Neuron (in vitro differentiated cells): ENCODE results near the gene COG2.
"Not testable (repeated sequence)": the region's sequence is repeated elsewhere in the genome, so short reads cannot be mapped to it uniquely, and the experiment has no call there.

Experiments
- H2AFZ ChIP-seq: one replicate; pipeline ENCODE4 v1.6.1; 2013; ENCODE audit warnings: low read depth, mild to moderate bottlenecking, inconsistent platforms, low read length, moderate library complexity
- H3K27me3 ChIP-seq: one replicate; pipeline ENCODE4 v1.6.1; 2013; ENCODE audit warnings: low read length; ENCODE audit not compliant: insufficient read depth
- H3K36me3 ChIP-seq: one replicate; pipeline ENCODE4 v1.6.1; 2013; ENCODE audit warnings: low read length; ENCODE audit not compliant: insufficient read depth
- H3K4me1 ChIP-seq: one replicate; pipeline ENCODE4 v1.6.1; 2013; ENCODE audit warnings: low read length; ENCODE audit not compliant: insufficient read depth
- H3K4me3 ChIP-seq: 2 replicates; pipeline ENCODE4 v1.5.1; 2013; ENCODE audit warnings: mild to moderate bottlenecking, low read length, moderate library complexity
- H3K9me3 ChIP-seq: one replicate; pipeline ENCODE4 v1.6.1; 2013; ENCODE audit warnings: low read length

COG2 gene

DNA sequence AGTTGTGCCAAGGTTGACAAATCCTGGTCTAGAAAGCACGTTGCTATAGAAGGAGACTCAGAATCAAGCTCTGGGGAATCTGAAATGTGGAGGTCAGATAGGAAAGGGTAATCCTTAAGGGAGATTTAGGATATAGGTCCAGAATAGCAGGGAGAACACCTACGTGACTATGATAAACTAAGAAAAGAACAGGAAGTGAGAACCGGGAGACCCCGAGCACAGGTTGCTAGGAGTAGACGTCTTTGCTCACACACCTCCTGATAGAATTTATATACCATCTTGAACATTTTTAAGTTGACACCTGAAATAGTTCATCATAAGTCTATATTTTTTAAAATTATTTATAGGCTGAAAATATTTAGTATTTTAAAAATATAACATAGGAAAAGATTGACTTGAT, 7.9 kb upstream of the COG2 start:
- Histone ChIP-seq H3K27me3 (no peaks in the 10 kb centered on the region), H2AFZ (no peak overlapping the region), H3K4me1 (peaks cover 18% of the 10 kb centered on the region), H3K4me3 (no peak overlapping the region), H3K9me3 (no peaks in the 10 kb centered on the region), H3K36me3 (no peaks in the 10 kb centered on the region)

DNA sequence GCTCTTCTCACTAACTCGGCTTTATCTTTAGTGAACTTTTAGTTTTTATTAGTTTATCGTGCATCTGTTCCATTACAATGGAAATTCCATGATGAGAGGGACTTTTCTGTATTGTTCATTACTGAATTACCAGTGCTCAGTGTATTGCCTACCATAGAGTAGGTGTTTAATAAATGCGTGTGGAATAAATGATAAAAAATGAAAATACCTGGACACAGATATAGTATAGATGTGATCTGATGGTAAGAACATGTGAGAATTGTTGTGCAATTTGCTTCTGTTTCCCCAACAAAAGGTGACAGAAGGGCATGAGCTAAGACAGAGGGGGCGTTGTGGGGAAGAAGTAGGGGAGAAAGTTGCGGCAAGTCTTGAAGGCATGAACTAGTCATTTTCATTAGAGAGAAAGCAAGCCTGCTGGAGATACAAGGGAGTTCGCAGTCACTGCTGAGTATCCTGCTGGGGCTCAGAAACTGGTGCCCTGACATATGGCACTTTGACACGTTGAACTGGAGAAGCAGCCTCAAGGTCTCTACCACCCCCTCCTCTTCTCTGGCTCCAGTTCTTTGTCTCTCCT, 5.6 kb upstream of the COG2 start:
- Histone ChIP-seq H3K36me3 (no peaks in the 10 kb centered on the region), H3K27me3 (no peaks in the 10 kb centered on the region), H3K4me3 (no peak overlapping the region), H2AFZ (no peak overlapping the region), H3K9me3 (no peaks in the 10 kb centered on the region), H3K4me1 (peaks cover 18% of the 10 kb centered on the region)

DNA sequence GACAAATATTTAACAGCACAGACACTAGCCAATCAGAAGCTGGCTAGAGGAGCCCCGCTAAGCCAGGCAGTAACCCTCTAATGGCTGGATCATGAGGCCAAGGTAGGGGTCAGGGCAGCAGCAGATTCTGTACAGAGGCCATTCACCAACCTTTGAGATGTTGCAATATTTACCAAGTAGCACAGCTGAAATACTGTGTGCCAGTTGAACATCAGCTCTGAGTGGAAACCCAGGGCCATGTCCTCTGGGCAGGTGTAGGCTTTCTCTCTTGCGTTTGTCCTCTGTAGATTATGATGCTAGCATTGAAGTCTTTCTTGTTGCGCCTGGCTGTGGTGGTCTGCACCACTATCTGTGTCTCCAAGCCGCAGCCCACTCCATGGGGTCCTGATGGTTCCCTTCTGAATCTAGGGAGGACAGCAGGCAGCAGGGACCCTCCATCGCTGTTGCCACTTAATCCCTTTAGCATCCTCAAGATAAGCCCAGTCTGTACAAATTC, 2.5 kb upstream of the COG2 start:
- H3K4me1 ChIP-seq: peaks cover 27% of the 10 kb centered on the region
- H3K9me3 ChIP-seq: no peaks in the 10 kb centered on the region
- no peak overlapping the region for H2AFZ ChIP-seq
- no peaks in the 10 kb centered on the region for H3K36me3 ChIP-seq
- H3K27me3 ChIP-seq: no peaks in the 10 kb centered on the region
- H3K4me3 ChIP-seq: no peak overlapping the region

DNA sequence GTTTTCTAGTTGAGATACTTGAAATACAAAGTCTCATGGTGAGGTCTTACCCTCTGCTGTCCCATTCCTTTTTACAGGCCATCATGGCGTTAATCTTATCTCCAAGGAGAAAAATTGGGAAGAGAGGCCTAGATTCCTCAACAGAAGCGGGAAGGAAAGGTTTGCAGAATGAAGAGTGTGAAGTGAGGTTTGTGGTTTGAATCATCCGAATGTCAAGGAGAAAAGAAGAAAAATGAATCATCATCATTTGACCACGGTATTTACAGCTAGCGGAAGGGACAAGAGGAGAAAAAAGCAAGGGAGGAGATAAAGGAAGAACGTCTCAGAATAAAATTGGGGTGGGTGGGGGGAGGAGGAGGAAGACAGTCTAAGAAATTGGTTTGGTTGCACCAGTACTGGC, 935 bp upstream of the COG2 start:
- Histone ChIP-seq H3K27me3 (no peaks in the 10 kb centered on the region), H2AFZ (no peak overlapping the region), H3K4me1 (peaks cover 28% of the 10 kb centered on the region), H3K36me3 (no peaks in the 10 kb centered on the region), H3K9me3 (no peaks in the 10 kb centered on the region), H3K4me3 (no peak overlapping the region)

DNA sequence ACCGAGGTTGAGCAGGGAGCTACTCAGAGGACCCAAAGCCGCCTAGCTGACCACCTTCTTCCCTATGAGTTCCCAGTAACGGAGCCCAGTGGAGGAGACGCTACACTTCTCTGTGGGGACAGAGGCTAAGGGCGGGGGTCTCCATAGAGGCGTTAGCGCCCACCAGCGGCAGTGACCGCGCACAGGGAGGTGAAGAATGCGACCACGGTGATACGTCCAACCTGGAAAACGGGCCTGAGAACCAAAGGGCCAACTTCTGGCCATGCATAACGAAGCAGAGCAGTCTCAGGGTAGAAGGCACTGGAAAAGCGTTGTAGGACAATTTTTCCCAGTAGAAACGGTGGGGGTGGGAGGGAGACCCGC, 400 bp upstream of the COG2 start:
- H3K27me3 ChIP-seq: no peaks in the 10 kb centered on the region
- H3K4me3 ChIP-seq: peak overlapping the region; percentile 80
- peak overlapping the region; percentile 33 for H2AFZ ChIP-seq
- H3K4me1 ChIP-seq: peaks cover 26% of the 10 kb centered on the region
- H3K9me3 ChIP-seq: no peaks in the 10 kb centered on the region
- H3K36me3 ChIP-seq: no peaks in the 10 kb centered on the region

DNA sequence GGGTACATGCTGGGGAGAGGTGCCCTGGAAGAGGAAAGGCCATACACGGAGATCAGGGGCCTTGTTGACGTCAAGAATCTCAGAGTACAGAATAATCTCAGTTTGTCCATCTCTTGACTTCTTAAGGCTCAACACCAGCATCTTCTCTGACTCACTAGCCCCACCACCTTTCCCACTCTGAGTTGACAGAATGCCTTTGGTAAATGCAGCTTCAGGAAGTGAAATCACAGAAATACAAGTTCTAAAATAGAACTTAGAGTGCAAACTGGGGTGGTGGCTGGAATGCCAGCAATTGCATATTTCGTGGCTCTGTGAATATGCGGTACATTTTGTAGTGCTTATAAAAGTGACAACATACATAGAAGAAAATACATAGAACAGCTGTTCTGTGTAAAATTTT, 1.6 kb downstream of the COG2 start:
- H3K27me3 ChIP-seq: no peaks in the 10 kb centered on the region
- peak overlapping the region; percentile 80 for H3K4me3 ChIP-seq
- H3K36me3 ChIP-seq: no peaks in the 10 kb centered on the region
- H2AFZ ChIP-seq: no peak overlapping the region
- H3K4me1 ChIP-seq: peaks cover 23% of the 10 kb centered on the region
- no peaks in the 10 kb centered on the region for H3K9me3 ChIP-seq

DNA sequence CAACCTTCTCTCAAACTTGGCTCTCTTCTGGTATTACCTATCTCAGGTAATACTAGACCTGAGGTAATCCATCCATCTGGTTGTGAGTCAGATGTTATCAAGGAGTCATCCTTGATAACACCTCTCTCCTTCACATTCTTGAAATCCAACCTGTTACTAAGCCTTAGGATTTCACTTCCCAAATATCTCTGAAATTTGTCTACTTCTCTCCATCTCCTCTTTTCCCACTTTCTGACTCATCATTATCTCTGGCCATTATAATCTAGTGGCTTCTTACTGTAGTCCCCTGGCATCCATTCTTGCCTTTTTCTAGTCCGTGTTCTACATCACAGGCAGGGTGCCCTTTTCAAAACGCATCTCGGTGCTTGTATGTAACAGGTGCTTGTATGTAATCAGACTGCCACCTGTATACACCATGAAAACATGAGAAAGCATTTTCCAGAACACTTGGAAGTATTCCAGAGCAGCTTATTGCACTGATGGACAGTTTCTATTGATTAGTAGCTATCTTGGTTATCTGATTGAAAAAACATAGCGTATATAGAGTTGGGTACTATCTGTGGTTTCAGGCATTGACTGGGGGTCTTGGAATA, 4.5 kb downstream of the COG2 start:
- H3K36me3 ChIP-seq: no peaks in the 10 kb centered on the region
- H3K4me1 ChIP-seq: peaks cover 23% of the 10 kb centered on the region
- no peaks in the 10 kb centered on the region for H3K27me3 ChIP-seq
- no peak overlapping the region for H2AFZ ChIP-seq
- no peaks in the 10 kb centered on the region for H3K9me3 ChIP-seq
- H3K4me3 ChIP-seq: no peak overlapping the region

DNA sequence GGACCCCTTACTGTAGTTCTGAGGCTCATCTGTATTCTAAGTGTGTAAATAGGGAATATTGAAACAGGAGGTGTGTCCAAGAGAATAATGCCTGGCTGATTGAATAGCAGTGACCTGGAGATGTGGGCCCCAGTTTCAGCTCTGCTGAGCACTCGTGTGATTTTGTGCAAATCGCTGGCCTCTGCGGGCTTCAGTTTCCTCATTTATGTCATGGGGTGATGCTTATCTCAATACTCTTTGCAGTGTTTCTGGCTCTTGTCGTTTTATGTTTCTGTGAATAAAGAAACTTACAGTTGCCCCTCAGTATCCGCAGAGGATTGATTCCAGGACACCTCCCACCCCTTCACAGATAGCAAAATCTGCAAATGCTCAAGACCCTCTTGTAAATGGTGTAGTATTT, 5.0 kb downstream of the COG2 start:
- Histone ChIP-seq H3K36me3 (no peaks in the 10 kb centered on the region), H2AFZ (no peak overlapping the region), H3K9me3 (peaks cover 3% of the 10 kb centered on the region), H3K4me1 (peaks cover 23% of the 10 kb centered on the region), H3K27me3 (no peaks in the 10 kb centered on the region), H3K4me3 (no peak overlapping the region)

DNA sequence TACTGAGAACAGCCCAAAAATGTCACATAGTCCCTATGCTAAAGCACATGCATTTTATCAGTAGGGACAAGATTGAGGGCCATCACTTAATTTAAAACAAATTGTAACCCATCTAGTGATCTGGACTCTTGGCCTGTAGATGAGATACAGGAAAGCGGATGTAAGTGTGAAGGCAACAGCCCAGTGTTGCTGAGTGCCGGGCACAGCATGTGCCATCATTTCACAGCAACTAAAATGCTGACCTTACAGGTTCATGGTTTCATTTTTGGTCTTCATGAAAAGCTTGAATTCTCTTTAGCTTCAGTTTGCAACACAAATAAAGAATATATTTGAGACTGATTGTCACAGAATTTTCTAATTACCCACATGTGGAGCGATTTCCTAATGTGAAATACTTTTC, 5.8 kb downstream of the COG2 start:
- Histone ChIP-seq H3K4me1 (peaks cover 22% of the 10 kb centered on the region), H3K27me3 (no peaks in the 10 kb centered on the region), H2AFZ (no peak overlapping the region), H3K36me3 (no peaks in the 10 kb centered on the region), H3K9me3 (peaks cover 5% of the 10 kb centered on the region), H3K4me3 (no peak overlapping the region)

DNA sequence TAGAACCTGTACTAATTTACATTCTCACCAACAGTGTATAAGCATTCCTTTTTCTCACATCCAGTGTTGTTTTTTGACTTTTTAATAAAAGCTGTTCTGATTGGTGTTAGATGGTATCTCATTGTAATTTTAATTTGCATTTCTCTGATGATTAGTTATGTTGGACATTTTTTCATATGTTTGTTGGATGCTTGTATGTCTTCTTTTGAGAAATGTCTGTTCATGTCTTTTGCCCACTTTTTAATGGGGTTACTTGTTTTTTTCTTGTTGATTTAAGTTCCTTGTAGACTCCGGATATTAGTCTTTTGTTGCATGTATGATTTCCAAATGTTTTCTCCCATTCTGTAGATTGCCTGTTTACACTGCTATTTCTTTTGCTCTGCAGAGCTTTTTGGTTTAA, 8.0 kb downstream of the COG2 start:
- Histone ChIP-seq H3K27me3 (no peaks in the 10 kb centered on the region), H3K9me3 (peaks cover 8% of the 10 kb centered on the region), H3K4me3 (no peak overlapping the region), H3K36me3 (no peaks in the 10 kb centered on the region), H3K4me1 (peaks cover 6% of the 10 kb centered on the region), H2AFZ (no peak overlapping the region)

DNA sequence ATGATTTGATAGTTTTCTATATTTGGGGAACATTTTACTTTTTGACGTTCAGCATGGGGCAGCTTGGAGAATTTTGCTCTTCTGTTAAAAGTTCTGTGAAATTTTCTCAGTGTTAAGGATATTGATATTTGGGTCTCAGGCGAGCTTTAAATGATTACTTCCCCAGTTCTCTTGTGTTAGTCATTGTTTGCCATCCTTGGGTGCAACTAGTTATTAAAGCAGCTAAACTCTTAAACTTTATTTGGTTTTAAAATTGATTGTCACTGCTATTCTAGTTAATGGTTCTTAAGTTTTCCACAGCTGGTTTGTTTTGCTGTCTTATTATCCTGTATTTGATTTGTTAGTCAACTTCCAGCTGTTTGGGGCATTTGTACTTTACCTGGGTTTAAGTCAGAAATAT, 9.0 kb downstream of the COG2 start:
- Histone ChIP-seq H3K9me3 (peaks cover 8% of the 10 kb centered on the region), H3K36me3 (no peaks in the 10 kb centered on the region), H2AFZ (no peak overlapping the region), H3K27me3 (no peaks in the 10 kb centered on the region), H3K4me3 (no peak overlapping the region), H3K4me1 (peaks cover 6% of the 10 kb centered on the region)

DNA sequence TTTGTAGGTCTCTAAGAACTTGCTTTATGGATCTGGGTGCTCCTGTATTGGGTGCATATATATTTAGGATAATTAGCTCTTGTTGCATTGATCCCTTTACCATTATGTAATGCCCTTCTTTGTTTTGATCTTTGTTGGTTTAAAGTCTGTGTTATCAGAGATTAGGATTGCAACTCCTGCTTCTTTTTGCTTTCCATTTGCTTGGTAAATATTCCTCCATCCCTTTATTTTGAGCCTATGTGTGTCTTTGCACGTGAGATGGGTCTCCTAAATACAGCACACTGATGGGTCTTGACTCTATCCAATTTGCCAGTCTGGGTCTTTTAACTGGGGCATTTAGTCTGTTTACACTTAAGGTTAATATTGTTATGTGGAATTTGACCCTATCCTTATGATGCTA, 14.4 kb downstream of the COG2 start:
- not testable (repeated sequence) for H3K9me3 ChIP-seq, H3K4me1 ChIP-seq, H2AFZ ChIP-seq, H3K27me3 ChIP-seq, H3K4me3 ChIP-seq
- peaks cover 22% of the 10 kb centered on the region for H3K36me3 ChIP-seq

DNA sequence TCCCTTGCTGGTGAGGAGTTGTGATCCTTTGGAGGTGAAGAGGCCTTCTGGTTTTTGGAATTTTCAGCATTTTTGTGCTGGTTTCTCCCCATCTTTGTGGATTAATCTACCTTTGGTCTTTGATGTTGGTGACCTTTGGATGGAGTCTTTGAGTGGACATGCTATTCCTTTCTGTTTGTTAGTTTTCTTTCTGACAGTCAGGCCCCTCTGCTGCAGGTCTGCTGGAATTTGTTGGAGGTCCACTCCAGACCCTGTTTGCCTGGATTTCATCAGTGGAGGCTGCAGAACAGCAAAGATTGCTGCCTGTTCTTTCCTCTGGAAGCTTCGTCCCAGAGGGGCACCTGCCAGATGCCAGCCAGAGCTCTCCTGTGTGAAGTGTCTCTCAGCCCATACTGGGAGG, 15.8 kb downstream of the COG2 start:
- H3K27me3 ChIP-seq, H3K4me3 ChIP-seq, H3K4me1 ChIP-seq, H2AFZ ChIP-seq, H3K9me3 ChIP-seq: not testable (repeated sequence)
- H3K36me3 ChIP-seq: peaks cover 33% of the 10 kb centered on the region

DNA sequence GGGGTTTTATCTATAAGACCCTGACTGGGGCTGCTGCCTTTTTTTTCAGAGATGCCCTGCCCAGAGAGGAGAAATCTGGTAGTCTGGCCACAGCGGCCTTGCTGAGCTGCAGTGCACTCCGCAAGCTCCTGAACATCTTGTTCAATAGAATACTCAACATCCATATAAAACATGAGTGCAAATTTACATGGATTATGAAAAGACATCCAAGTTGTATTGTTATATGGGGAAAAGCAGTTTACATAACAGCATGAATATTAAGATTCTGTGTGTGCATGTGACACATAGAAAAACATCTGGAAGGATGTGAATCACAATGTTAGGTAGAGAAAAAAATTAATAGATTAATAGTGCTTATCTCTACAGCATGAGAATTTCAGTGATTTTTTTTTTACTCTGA, 16.4 kb downstream of the COG2 start:
- no peaks in the 10 kb centered on the region for H3K27me3 ChIP-seq
- no peaks in the 10 kb centered on the region for H3K4me1 ChIP-seq
- no peak overlapping the region for H2AFZ ChIP-seq
- peaks cover 37% of the 10 kb centered on the region for H3K36me3 ChIP-seq
- H3K9me3 ChIP-seq: peaks cover under 1% of the 10 kb centered on the region
- no peak overlapping the region for H3K4me3 ChIP-seq
